Naive thymus-derived CD8-positive, alpha-beta T cell (primary cell): ENCODE measurements around the gene BAAT. TPM values are rescaled to one million over a fixed set of nuclear protein-coding genes. Genes with fewer than 3 reads are reported as not detected.
A peak's percentile ranks its signal among the peaks of the same experiment; 100 is the strongest.

Experiments
- ATAC-seq, 2 donors: fragments of 150-1000 bp; cut with Tn5 transposase in 1 of 2; sonication (Bioruptor Pico), chemical (Tn5 transposase) in 1 of 2; 1 replicate in 1 of 2; 2 replicates in 1 of 2; pipeline ENCODE4 v1.10.0; 2021; ENCODE audit warnings: mild to moderate bottlenecking in 2 of 2, moderate library complexity in 2 of 2
- POLR2A ChIA-PET: fragments of 350-600 bp; sonication (Branson Sonifier 250); formaldehyde crosslinking; loops from one replicate; lab custom pipeline; 2021; ENCODE audit warnings: antibody characterized with exemption; lab: Charles Lee
- DNase-seq, 10 donors: peaks; one replicate each; pipeline versions ENCODE4 v3.0.0 to v3.0.0-alpha.2; 2020 to 2022
- H3K27ac Mint-ChIP-seq, 10 donors: one replicate each; pipeline ENCODE4 v1.8.0; 2020 to 2022; ENCODE audit warnings: mild to moderate bottlenecking in 10 of 10, mixed read lengths in 10 of 10, moderate library complexity in 4 of 10, inconsistent platforms in 1 of 10
- H3K27me3 Mint-ChIP-seq, 5 donors: one replicate each; pipeline ENCODE4 v1.8.0; 2021 to 2022; ENCODE audit warnings: mixed read lengths in 5 of 5
- H3K36me3 Mint-ChIP-seq, 3 donors: one replicate each; pipeline ENCODE4 v1.8.0; 2020 to 2022; ENCODE audit warnings: mixed read lengths in 3 of 3, mild to moderate bottlenecking in 2 of 3, inconsistent platforms in 1 of 3
- H3K4me1 Mint-ChIP-seq, 4 donors: one replicate each; pipeline ENCODE4 v1.8.0; 2021 to 2022; ENCODE audit warnings: mixed read lengths in 4 of 4
- H3K4me3 Mint-ChIP-seq, 10 donors: one replicate each; pipeline ENCODE4 v1.8.0; 2020 to 2022; ENCODE audit warnings: mild to moderate bottlenecking in 10 of 10, mixed read lengths in 10 of 10, moderate library complexity in 6 of 10, inconsistent platforms in 1 of 10
- H3K9me3 Mint-ChIP-seq, 9 donors: one replicate each; pipeline ENCODE4 v1.8.0; 2020 to 2022; ENCODE audit warnings: mixed read lengths in 9 of 9, mild to moderate bottlenecking in 3 of 9, inconsistent platforms in 1 of 9, moderate library complexity in 1 of 9
- polyA plus RNA-seq, 3 donors: library from polyadenylated mRNA; unstranded; fragments of 300-500 nt; fragmentation: Illumina TruSeq; gene quantifications; one replicate each; pipeline ENCODE4 v1.2.3, GENCODE V29; 2021
- total RNA-seq, 8 experiments: library from RNA in 2 of 8; stranded (reverse) in 2 of 8; gene quantifications; one replicate each; pipeline ENCODE4 v1.2.3 and lab custom pipeline; 2021 to 2026

Gene BAAT
- total and polyA plus RNA-seq, 5 experiments from 2014 or later, result not detected

DNA sequence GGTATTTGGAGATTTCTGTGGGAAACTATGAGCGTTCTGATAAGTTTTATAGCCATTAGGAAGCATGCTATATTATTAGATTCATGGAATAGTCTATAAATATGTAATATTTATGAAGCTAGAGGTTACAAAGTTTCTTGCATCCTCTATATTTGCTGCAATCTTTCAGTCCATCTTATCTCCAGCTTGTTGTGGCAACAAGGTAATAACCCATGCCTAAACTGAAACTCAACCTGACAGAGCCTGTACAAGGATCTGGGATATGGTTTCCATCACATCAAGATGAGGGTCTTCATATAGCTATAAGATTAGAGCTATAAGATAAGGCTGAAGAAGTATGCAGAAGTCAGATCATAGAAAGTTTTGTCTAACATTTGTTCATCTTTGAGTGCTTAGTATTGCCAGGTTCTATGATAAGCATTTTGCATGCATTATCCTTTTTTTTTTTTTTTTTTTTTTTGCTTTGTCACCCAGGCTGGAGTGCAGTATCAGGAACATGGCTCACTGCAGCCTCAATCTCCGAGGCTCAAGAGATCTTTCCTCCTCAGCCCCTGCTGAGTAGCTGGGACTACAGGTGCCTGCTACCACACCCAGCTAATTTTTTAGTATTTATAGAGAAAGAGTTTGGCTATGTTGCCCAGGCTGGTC lies 14.8 kb downstream of the BAAT start:
- Mint-ChIP-seq H3K9me3 (peaks cover 0 to 3% (median 0%) of the 10 kb centered on the region in 9 donors), H3K4me1 (no peaks in the 10 kb centered on the region), H3K36me3 (peaks cover 0 to 9% (median 0%) of the 10 kb centered on the region in 3 donors), H3K4me3 (no peak overlapping the region), H3K27me3 (peaks cover 5 to 26% (median 17%) of the 10 kb centered on the region in 5 donors), H3K27ac (no peak overlapping the region)
- POLR2A ChIA-PET, result no interaction called here
- DNase-seq (no peak), ATAC-seq (no peak)

DNA sequence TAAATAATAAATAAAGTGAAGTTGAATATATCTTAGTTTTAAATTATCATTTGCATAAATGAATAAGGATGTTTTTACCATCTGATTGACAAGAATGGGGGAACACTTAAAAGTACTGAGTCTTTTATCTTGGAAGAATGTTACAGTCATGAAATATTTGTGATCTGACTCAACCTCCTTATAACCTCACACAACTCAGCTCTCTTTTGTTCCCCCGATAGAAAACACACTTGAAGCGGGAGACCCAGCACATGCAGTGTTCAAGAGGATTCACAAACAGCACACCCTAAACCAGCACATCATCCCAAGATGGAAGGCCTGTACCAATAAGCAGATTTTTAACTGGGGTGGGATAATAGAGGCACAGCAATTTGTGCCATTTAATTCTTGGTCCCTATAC lies 15.5 kb downstream of the BAAT start:
- DNase-seq (no peak), ATAC-seq (no peak)
- Mint-ChIP-seq H3K27ac (no peak overlapping the region), H3K4me1 (no peaks in the 10 kb centered on the region), H3K36me3 (peaks cover 0 to 9% (median 0%) of the 10 kb centered on the region in 3 donors), H3K27me3 (peaks cover 6 to 26% (median 16%) of the 10 kb centered on the region in 5 donors), H3K9me3 (peaks cover 0 to 3% (median 0%) of the 10 kb centered on the region in 9 donors), H3K4me3 (no peak overlapping the region)
- POLR2A ChIA-PET, result no interaction called here

DNA sequence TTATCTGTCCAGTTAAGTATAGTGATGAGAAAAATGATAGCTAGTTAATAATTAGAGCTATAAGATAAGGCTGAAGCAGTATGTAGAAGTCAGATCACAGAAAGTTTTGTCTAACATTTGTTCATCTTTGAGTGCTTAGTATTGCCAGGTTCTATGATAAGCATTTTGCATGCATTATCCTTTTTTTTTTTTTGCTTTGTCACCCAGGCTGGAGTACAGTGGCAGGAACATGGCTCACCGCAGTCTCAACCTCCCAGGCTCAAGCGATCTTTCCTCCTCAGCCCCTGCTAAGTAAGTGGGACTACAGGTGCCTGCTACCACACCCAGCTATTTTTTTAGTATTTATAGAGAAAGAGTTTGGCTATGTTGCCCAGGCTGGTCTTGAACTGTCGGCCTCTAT lies 17.5 kb downstream of the BAAT start:
- POLR2A ChIA-PET, result no interaction called here
- ATAC-seq (no peak), DNase-seq (no peak)
- Mint-ChIP-seq H3K9me3 (peaks cover 0 to 3% (median 0%) of the 10 kb centered on the region in 9 donors), H3K27ac (no peak overlapping the region), H3K27me3 (peaks cover 8 to 35% (median 9%) of the 10 kb centered on the region in 5 donors), H3K4me1 (no peaks in the 10 kb centered on the region), H3K4me3 (no peak overlapping the region), H3K36me3 (peaks cover 0 to 9% (median 0%) of the 10 kb centered on the region in 3 donors)

DNA sequence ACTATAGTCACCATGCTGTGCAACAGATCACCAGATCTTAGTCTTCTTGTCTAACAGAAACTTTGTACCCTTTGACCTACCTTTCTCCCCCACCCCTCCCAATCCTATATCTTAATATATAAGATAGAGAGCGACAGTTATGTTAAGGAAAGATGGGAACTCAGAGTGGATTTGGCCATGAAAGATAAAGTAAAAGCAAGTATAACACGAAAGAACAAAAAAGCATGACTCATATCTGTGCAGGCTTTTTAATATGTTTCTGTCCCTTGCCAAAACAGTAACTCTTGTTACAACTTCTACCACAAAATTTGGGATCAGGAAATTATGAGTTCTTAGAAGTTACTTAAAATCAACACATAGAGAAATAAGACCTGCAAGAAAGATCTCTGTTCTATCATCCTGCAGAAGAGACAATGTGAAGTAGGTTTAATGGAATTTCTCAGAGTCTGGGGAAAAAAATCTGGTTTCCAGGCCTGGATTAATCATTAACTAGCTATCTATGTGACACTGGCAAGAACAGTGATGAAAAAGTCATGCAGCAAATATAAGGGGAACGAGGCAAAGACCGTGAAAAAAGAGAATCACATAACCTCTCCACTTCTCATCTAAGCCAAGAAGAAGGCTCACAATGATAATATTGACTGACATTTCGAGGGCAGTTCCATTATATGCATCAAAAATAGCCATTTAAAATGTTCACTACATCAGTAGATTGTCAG lies 18.6 kb downstream of the BAAT start:
- Mint-ChIP-seq H3K4me3 (no peak overlapping the region), H3K4me1 (no peaks in the 10 kb centered on the region), H3K36me3 (peaks cover 0 to 1% (median 0%) of the 10 kb centered on the region in 3 donors), H3K27ac (no peak overlapping the region), H3K27me3 (peaks cover 4 to 27% (median 9%) of the 10 kb centered on the region in 5 donors), H3K9me3 (no peaks in the 10 kb centered on the region)
- no peak for DNase-seq
- POLR2A ChIA-PET, result no interaction called here
- no peak for ATAC-seq

DNA sequence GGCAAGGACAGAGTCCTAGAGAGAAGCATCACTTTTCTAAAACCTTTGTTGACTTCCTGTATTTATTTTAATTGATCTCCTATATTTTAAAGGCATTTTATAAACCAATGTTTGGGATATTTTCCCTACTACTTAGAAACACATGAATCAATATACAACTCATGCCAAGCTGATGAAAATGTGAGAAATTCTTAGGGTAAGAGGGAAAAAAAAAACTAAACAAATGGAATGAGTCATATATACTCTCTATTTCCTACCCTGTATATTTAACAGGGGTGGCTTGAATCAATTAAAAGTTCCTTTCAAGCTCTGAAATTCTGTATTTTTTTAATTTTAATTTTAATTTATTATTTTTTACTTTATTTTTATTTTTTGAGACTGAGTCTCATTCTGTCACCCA lies 19.6 kb downstream of the BAAT start:
- Mint-ChIP-seq H3K9me3 (peaks cover 0 to 2% (median 0%) of the 10 kb centered on the region in 9 donors), H3K27me3 (peaks cover 3 to 17% (median 5%) of the 10 kb centered on the region in 5 donors), H3K4me1 (no peaks in the 10 kb centered on the region), H3K36me3 (no peaks in the 10 kb centered on the region), H3K4me3 (no peak overlapping the region), H3K27ac (no peak overlapping the region)
- DNase-seq, result no peak
- ATAC-seq, result no peak
- POLR2A ChIA-PET, result no interaction called here

DNA sequence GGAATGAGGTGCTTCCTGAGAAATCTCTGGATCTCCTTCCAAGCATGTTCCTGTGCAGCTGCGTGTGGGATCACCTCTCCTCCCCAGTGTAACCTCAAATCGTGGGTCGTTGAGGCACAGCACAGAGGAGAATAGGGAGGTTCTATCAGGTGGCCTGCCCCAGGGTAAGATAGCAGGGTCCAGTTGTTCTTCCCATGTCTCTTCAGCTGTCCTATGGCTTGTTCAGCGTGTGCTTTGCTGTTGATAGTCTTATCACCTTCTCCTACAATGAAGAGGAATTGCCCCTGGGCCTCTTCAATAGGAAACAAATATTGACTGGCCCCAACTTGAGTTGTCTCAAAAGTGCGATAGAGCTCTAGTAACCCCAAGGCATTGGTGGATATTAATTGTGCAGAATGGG lies 22.4 kb downstream of the BAAT start:
- POLR2A ChIA-PET, result no interaction called here
- H3K4me3 Mint-ChIP-seq, result no peak overlapping the region
- no peak for ATAC-seq
- H3K36me3 Mint-ChIP-seq, result no peaks in the 10 kb centered on the region
- H3K27ac Mint-ChIP-seq, result peak overlapping the region in 1 of 10 donors; percentile 63
- H3K4me1 Mint-ChIP-seq, result no peaks in the 10 kb centered on the region
- H3K27me3 Mint-ChIP-seq, result peaks cover 3 to 11% (median 6%) of the 10 kb centered on the region in 5 donors
- H3K9me3 Mint-ChIP-seq, result peaks cover 0 to 2% (median 0%) of the 10 kb centered on the region in 9 donors
- no peak for DNase-seq

DNA sequence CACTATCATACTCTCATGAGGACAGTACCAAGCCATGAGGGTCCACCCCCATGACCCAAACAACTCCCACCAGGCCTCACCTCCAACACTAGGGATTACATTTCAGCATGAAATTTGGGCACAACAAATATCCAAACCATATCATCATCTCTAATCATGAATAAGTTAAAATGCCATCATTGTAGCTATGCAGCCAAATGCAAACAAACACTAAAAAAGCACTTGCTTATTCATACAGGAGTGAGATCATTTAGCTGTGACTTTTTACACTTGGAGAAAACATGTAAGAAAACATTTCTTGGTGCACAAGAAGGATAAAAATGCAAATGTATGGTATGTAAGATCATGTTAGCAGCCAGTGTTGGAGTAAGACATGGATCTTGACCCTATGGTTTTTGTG lies 24.2 kb downstream of the BAAT start:
- Mint-ChIP-seq H3K27ac (no peak overlapping the region), H3K36me3 (no peaks in the 10 kb centered on the region), H3K9me3 (peaks cover 0 to 2% (median 0%) of the 10 kb centered on the region in 9 donors), H3K4me3 (no peak overlapping the region), H3K27me3 (peaks cover 2 to 11% (median 7%) of the 10 kb centered on the region in 5 donors), H3K4me1 (no peaks in the 10 kb centered on the region)
- ATAC-seq (no peak), DNase-seq (no peak)
- POLR2A ChIA-PET, result no interaction called here

DNA sequence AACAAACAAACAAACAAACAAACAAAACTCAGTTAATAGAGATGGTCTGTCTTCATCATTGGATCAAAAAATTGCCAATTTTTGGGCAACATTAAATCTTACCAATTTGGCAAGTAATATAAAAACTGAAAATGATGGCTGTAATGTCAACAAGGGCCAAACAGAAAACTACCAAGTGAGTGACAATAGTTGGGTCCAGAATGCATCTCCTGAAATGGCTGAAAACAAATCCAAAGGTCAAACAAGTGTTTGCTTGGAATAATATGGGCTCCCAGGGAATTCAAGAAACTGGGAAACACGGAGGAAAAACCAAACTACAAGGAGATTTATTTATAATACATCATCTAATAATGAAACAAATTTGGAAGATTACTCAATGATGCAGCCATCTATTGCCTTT lies 25.1 kb downstream of the BAAT start:
- H3K27me3 Mint-ChIP-seq, result peaks cover 2 to 11% (median 4%) of the 10 kb centered on the region in 5 donors
- H3K27ac Mint-ChIP-seq, result no peak overlapping the region
- no peak for ATAC-seq
- no peaks in the 10 kb centered on the region for H3K36me3 Mint-ChIP-seq
- no peak for DNase-seq
- H3K9me3 Mint-ChIP-seq, result peaks cover 0 to 2% (median 0%) of the 10 kb centered on the region in 9 donors
- H3K4me1 Mint-ChIP-seq, result no peaks in the 10 kb centered on the region
- H3K4me3 Mint-ChIP-seq, result no peak overlapping the region
- POLR2A ChIA-PET, result no interaction called here

DNA sequence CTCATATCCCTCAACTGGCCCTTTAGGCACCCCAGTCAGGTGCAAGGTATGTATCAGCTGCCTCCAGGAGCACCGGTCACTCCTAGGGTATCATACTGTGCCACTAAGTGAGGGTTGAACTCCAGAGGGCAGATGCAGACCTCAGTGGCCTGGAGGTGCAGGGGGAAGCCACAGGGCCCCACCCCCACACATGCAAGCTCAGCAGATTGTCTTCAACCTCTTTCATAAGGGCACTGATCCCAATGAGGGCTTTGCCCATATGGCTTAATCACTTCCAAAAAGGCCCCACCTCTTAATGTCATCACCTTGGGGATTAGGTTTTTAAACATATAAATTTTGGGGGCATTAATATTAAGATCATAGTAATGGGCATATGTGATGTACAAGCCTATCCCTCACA lies 28.2 kb downstream of the BAAT start:
- Mint-ChIP-seq H3K27ac (no peak overlapping the region), H3K4me3 (no peak overlapping the region), H3K9me3 (peaks cover 0 to 2% (median 0%) of the 10 kb centered on the region in 9 donors), H3K4me1 (no peaks in the 10 kb centered on the region), H3K27me3 (peaks cover 4 to 17% (median 7%) of the 10 kb centered on the region in 5 donors), H3K36me3 (no peaks in the 10 kb centered on the region)
- POLR2A ChIA-PET, result no interaction called here
- ATAC-seq, result no peak
- no peak for DNase-seq

DNA sequence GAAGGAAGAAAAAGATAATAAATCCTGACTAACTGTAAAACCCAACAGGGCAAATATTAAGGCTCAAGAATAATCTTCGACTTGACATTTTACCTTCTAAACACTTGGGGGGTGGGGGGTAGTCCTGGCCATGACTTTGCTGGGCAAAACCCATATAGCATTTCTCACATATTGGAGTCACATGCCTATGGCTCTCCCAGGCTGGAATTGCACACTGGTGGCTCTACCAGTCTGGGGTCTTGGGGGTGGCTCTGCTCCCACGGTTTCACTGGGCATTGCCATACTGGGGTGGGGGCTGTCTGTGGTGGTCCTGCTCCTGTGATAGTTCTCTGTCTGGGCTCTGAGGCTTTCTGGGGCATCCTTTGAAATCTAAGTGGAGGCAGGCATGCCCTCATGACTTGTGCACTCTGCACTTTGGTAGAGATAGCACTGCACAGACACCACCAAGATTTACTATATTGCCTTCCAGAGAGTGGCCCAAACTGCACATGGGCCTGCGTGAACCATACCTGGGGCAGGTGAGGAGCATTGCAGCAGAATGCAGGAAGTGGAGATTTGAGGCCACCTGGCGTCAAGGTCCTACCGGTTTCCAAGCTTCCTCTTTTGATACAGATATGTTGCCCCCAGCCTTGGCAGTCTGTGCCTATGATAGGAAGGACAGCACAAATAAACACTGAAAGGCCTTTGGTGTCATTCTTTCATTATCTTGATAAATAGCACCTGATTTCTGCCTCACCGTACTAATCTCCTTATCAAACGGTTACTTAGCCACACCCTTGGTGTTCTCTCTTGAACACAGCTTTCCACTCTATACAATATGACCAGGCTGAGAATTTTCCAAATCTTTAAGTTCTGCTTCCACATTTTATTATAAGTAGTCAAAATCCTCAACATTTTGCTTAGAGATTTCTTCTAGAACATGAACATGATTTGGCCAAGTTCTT lies 29.8 kb downstream of the BAAT start:
- Mint-ChIP-seq H3K4me3 (no peak overlapping the region), H3K9me3 (no peaks in the 10 kb centered on the region), H3K36me3 (no peaks in the 10 kb centered on the region), H3K27ac (no peak overlapping the region), H3K27me3 (peaks cover 4 to 17% (median 7%) of the 10 kb centered on the region in 5 donors), H3K4me1 (no peaks in the 10 kb centered on the region)
- ATAC-seq (no peak), DNase-seq (no peak)
- POLR2A ChIA-PET, result no interaction called here

DNA sequence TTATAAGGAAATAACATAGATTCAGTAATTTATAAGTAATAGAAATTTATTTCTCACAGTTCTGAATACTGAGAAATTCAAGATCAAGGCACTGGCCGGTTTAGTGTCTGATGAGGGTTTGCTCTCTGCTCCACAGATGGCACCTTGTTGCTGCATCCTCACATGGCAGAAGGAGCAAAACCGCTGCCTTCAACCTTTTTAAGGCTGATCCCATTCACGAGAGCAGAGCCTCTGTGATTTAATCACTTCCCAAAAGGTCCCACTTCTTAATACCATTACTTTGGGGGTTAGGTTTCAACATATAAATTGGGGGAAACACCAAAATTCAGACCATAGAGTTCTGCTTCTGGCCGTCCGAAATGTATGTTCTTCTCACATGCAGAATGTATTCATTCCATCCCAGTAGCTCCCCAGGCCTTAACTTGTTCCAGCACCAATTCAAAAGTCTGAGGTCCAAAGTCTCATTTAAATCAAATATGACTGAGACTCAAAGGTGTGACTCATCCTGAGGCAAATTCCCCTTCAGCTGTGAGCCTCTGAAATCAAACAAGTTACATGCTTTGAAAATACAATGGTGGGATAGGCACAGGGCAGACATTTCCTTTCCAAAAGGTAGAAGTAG lies 30.6 kb downstream of the BAAT start:
- Mint-ChIP-seq H3K4me1 (no peaks in the 10 kb centered on the region), H3K27ac (no peak overlapping the region), H3K4me3 (no peak overlapping the region), H3K9me3 (peaks cover 0 to under 1% (median 0%) of the 10 kb centered on the region in 9 donors), H3K27me3 (peaks cover 4 to 17% (median 7%) of the 10 kb centered on the region in 5 donors), H3K36me3 (peaks cover 0 to under 1% (median 0%) of the 10 kb centered on the region in 3 donors)
- ATAC-seq (no peak), DNase-seq (no peak)
- POLR2A ChIA-PET, result no interaction called here

DNA sequence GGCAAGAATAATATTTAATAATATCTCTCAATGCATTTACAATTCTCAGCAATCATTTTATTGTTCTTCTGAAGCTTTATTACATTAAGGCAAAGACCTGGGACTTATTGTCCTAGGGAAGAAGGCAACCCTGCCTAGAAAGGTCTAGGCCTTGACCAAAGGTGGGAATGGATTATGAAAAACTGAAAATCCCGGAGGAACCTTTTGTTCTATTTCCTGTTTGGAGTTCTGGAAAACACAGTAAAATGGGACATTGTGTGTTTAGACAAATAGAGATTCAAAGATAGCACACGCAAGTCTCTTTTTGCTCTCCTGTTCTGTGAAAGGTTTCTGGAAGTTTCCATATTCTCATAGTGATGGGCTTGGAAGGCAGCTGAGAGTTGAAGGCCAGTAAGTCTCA lies 31.1 kb downstream of the BAAT start:
- H3K27me3 Mint-ChIP-seq, result peaks cover 5 to 17% (median 13%) of the 10 kb centered on the region in 5 donors
- ATAC-seq (no peak), DNase-seq (no peak)
- H3K36me3 Mint-ChIP-seq, result peaks cover 0 to 7% (median 0%) of the 10 kb centered on the region in 3 donors
- POLR2A ChIA-PET, result no interaction called here
- H3K9me3 Mint-ChIP-seq, result peaks cover 0 to 6% (median 1%) of the 10 kb centered on the region in 9 donors
- H3K4me3 Mint-ChIP-seq, result no peak overlapping the region
- no peaks in the 10 kb centered on the region for H3K4me1 Mint-ChIP-seq
- no peak overlapping the region for H3K27ac Mint-ChIP-seq
